Transverse colon (tissue), 4 donors: ENCODE data around the gene SVIL. TPM values are rescaled to one million over a fixed set of nuclear protein-coding genes. Genes with fewer than 3 reads are reported as not detected.

ENCODE experiments used
- DNase-seq: peaks from one replicate; pipeline ENCODE4 v3.0.0-alpha.2; 2019
- H3K27ac ChIP-seq, 4 donors: fragments of 200-600 bp; sonication (generic); 2 replicates each; pipeline ENCODE4 v1.5.1; 2016 to 2018; ENCODE audit warnings: inconsistent platforms in 4 of 4
- H3K27me3 ChIP-seq: fragments of 200-600 bp; sonication (generic); 2 replicates; pipeline ENCODE4 v1.5.1; 2017; ENCODE audit warnings: inconsistent platforms
- H3K36me3 ChIP-seq, 4 donors: fragments of 200-600 bp; sonication (generic); 2 replicates each; pipeline ENCODE4 v1.5.1; 2017 to 2019; ENCODE audit warnings: inconsistent platforms in 4 of 4
- H3K4me1 ChIP-seq, 4 donors: fragments of 200-600 bp; sonication (generic); 2 replicates each; pipeline ENCODE4 v1.5.1; 2017 to 2020; ENCODE audit warnings: inconsistent platforms in 4 of 4
- H3K4me3 ChIP-seq, 4 donors: fragments of 200-600 bp; sonication (generic); 1 replicate in 1 of 4; 2 replicates in 3 of 4; pipeline versions ENCODE4 v1.5.1 to v1.6.1; 2017 to 2019; ENCODE audit warnings: inconsistent platforms in 4 of 4
- H3K9me3 ChIP-seq, 2 donors: fragments of 200-600 bp; sonication (generic); 2 replicates each; pipeline ENCODE4 v1.5.1; 2017 to 2019; ENCODE audit warnings: inconsistent platforms in 2 of 2
- CTCF ChIP-seq, 5 experiments: fragments of 200-600 bp in 3 of 5; fragments of 450-650 bp in 2 of 5; sonication (generic) in 3 of 5; IDR thresholded peaks; 1 replicate in 2 of 5; 2 replicates in 3 of 5; pipeline ENCODE4 v1.5.1; 2016 to 2017; ENCODE audit warnings: antibody characterized with exemption in 5 of 5, inconsistent platforms in 3 of 5, mild to moderate bottlenecking in 2 of 5, moderate library complexity in 1 of 5
- EP300 ChIP-seq: sonication (generic); formaldehyde crosslinking; IDR thresholded peaks from one replicate; pipeline ENCODE4 v1.6.1; 2017; ENCODE audit warnings: antibody characterized with exemption, low read depth
- POLR2A ChIP-seq: fragments of 450-650 bp; IDR thresholded peaks from one replicate; pipeline ENCODE4 v1.6.1; 2016; ENCODE audit warnings: antibody characterized with exemption, mild to moderate bottlenecking, moderate library complexity
- POLR2AphosphoS5 ChIP-seq, 3 donors: sonication (generic); formaldehyde crosslinking; IDR thresholded peaks; one replicate each; pipeline ENCODE4 v1.6.1; 2016; ENCODE audit warnings: antibody characterized with exemption in 3 of 3
- WGBS, 2 donors: methylation state at CpG; one replicate each; pipeline ENCODE4 v1.1.5; 2018; ENCODE audit warnings: low coverage in 1 of 2; 5-methylcytosine and 5-hydroxymethylcytosine counted together
- in situ Hi-C, 4 donors: fragments of 200-750 bp; cut with MboI; loops; one replicate each; pipeline versions ENCODE4 v1.15.0 to v1.15.1; 2017; ENCODE audit warnings: low sequenced_read_pairs in 3 of 4, low pct_ligation_motif_present in 1 of 4, low pct_unique_long_range_greater_than_20kb in 1 of 4
- intact Hi-C: fragments of 100-400 bp; cut with DNase I; formaldehyde crosslinking; loops from one replicate; pipeline ENCODE4 v1.15.1; 2023; ENCODE audit warnings: low total_unique reads
- total RNA-seq, 4 donors: library from RNA; depleted of rRNA; stranded (reverse); fragments of >200 nt; gene quantifications; one replicate each; pipeline ENCODE4 v1.1.0, GENCODE V29; 2016

The SVIL gene
- total RNA-seq, 4 donors from 2014 or later = 146 to 192 (median 156) TPM

GRCh38 chr10:29676732-29677131 lies 42.0 kb upstream of the SVIL start:
- Histone ChIP-seq H3K4me1 (peaks cover 0 to 4% (median 1%) of the 10 kb centered on the region in 4 donors), H3K36me3 (peaks cover 0 to 20% (median 0%) of the 10 kb centered on the region in 4 donors), H3K27ac (no peak overlapping the region), H3K27me3 (no peaks in the 10 kb centered on the region), H3K9me3 (peaks cover 0 to 6% of the 10 kb centered on the region in 2 donors), H3K4me3 (no peak overlapping the region)
- TF ChIP-seq POLR2AphosphoS5 (IDR thresholded peaks at IDR 0.05) (no peak), CTCF (IDR thresholded peaks at IDR 0.05) (no peak), POLR2A (no peak)
- intact Hi-C loops = no loop called here
- in situ Hi-C loops = no loop called here
- no peak for DNase-seq
- WGBS, 2 donors = 86% methylated on average over 4 of the region's 4 CpGs; no CpG with 5 or more reads in 1 of the 2 donors

- Histone ChIP-seq H3K4me3 (no peak overlapping the region), H3K4me1 (peaks cover 0 to 10% (median 0%) of the 10 kb centered on the region in 4 donors), H3K36me3 (peaks cover 0 to 20% (median 0%) of the 10 kb centered on the region in 4 donors), H3K27me3 (no peaks in the 10 kb centered on the region), H3K27ac (no peak overlapping the region), H3K9me3 (peaks cover 0 to 6% of the 10 kb centered on the region in 2 donors)
- 92% methylated on average over 1 of the region's 1 CpG; no CpG with 5 or more reads in 1 of the 2 donors for WGBS, 2 donors
- TF ChIP-seq EP300 (no peak), POLR2AphosphoS5 (IDR thresholded peaks at IDR 0.05) (no peak), CTCF (IDR thresholded peaks at IDR 0.05) (no peak), POLR2A (no peak)
- intact Hi-C loops (no loop called here), in situ Hi-C loops (no loop called here)
- DNase-seq = no peak
Observed at GRCh38 chr10:29675984-29676383, 41.2 kb upstream of the SVIL start.

GRCh38 chr10:29671968-29672367 lies 37.2 kb upstream of the SVIL start:
- no peaks in the 10 kb centered on the region for H3K27me3 ChIP-seq
- H3K27ac ChIP-seq = no peak overlapping the region
- 88% methylated on average over 2 of the region's 2 CpGs for WGBS, 2 donors
- no peak for DNase-seq
- H3K4me1 ChIP-seq = peaks cover 0 to 37% (median 9%) of the 10 kb centered on the region in 4 donors
- TF ChIP-seq CTCF (IDR thresholded peaks at IDR 0.05) = no peak
- H3K9me3 ChIP-seq = peaks cover 0 to 6% of the 10 kb centered on the region in 2 donors
- H3K4me3 ChIP-seq = no peak overlapping the region
- intact Hi-C loops = no loop called here
- in situ Hi-C loops = no loop called here
- peaks cover 0 to 4% (median 0%) of the 10 kb centered on the region in 4 donors for H3K36me3 ChIP-seq

GRCh38 chr10:29671228-29671780 lies 36.5 kb upstream of the SVIL start:
- Histone ChIP-seq H3K4me1 (peaks cover 0 to 37% (median 9%) of the 10 kb centered on the region in 4 donors), H3K4me3 (no peak overlapping the region), H3K9me3 (peaks cover 0 to 6% of the 10 kb centered on the region in 2 donors), H3K27me3 (no peaks in the 10 kb centered on the region), H3K36me3 (peaks cover 0 to 4% (median 0%) of the 10 kb centered on the region in 4 donors), H3K27ac (no peak overlapping the region)
- TF ChIP-seq POLR2AphosphoS5 (IDR thresholded peaks at IDR 0.05) (no peak), CTCF (IDR thresholded peaks at IDR 0.05) (no peak), EP300 (no peak), POLR2A (no peak)
- WGBS, 2 donors = 80 to 82% methylated on average over 7 of the region's 7 CpGs
- DNase-seq = no peak
- intact Hi-C loops = no loop called here
- in situ Hi-C loops = no loop called here
